Measurements from ENCODE around the gene FXYD3. TPM values are rescaled to one million over a fixed set of nuclear protein-coding genes. Genes with fewer than 3 reads are reported as not detected.

The FXYD3 gene, protein sequence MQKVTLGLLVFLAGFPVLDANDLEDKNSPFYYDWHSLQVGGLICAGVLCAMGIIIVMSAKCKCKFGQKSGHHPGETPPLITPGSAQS
- not detected for polyA plus RNA-seq (2013, experiment 1 of 2; ENCODE audit: insufficient read length)
- not detected for polyA plus RNA-seq (2013, experiment 2 of 2; ENCODE audit: insufficient read length)

DNA sequence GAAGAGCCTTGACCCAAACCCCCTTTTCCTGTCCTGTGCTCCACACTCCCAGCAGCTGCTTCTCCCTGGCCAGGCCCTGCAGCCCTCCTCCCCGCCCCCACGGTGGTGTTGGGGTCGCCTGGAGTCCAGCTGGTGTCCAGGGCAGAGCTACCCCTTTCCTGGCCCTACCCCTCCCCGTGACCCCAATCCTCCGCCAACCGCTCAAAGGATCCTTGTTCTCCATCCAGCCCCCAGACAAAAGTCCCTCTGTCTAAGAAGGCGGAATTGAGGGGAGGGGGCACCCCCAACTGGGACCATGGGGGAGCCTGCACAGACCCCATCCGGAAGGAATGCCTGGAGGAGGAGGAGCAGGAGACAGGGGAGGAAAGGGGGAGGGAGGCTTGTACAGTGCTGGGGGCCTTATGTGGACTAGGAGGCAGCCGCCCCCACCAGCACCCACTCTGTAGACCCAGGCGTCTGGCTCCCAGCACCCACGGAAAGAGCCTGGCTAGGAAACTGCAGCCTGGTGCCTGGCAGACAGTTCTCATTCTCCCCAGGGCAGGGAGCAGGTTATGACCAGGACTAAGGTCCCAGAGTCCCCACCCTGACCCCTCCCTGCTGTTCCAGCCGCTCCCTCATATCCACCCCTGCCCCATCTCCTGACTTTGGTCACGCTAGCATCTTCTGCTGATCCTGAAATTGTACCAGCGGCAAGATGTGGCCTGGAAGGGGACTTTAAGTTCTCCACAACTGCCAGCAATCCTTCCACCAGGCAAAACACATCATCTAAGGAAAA, at the start of gene FXYD3:
Gene FXYD3 (plus strand): TSS at position 647 of the 775 bp plus-strand sequence. CDS start 3,554 bp downstream, outside the sequence.
- DNase-seq = no peak

DNA sequence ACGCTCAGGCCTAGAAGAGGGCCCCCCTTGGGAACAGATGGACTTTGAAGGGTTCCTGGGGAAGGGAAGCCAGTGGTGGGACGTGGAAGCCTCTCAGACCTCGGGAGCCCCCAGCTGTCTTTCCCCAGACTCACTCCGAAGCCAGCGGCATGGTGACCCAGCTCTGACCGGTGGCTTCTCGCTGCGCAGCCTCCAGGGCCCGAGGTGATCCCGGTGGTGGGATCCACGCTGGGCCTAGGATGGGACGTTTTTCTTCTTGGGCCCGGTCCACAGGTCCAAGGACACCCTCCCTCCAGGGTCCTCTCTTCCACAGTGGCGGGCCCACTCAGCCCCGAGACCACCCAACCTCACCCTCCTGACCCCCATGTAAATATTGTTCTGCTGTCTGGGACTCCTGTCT, 49.5 kb upstream of the FXYD3 start:
- DNase-seq = no peak

DNA sequence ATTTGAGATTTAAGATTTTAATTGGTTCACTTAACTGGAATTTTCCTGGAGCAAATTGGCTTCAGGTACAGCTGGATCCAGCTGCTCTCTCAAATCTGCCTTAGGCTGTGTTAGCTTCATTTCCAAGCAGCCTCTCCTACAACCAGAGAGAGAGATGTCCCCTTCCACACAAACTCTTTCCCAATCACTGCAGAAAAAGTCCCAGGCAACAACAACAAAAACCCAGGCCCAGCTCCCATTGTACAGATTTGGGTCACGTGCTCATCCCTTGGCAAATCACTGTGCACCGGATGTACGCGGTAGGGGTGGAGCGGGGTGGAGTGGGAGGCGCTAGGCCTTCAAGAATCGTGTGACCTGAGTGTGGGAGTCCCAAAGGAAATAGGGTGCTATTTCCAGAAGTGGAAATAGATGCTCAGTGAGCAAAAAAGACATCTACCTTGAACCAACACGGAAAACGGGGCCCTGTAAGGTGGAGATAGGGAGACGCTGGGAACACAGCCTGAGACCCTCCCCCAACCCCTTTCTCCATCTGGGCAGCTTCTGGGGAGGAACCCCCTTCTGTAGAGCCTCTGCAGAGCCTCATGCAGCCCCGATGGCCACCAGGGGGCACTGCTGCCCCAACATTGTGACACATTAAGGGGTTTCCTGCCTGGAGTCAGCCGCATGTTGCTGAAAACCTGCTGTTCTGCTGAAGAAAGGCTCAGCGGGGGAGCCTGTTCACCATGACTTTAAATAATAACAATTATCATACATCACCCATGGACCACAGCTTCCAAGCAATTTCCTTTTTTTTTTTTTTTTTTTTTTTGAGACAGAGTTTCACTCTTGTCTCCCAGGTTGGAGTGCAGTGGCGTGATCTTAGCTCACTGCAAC, 48.7 kb upstream of the FXYD3 start:
- peak; percentile 80 for DNase-seq

DNA sequence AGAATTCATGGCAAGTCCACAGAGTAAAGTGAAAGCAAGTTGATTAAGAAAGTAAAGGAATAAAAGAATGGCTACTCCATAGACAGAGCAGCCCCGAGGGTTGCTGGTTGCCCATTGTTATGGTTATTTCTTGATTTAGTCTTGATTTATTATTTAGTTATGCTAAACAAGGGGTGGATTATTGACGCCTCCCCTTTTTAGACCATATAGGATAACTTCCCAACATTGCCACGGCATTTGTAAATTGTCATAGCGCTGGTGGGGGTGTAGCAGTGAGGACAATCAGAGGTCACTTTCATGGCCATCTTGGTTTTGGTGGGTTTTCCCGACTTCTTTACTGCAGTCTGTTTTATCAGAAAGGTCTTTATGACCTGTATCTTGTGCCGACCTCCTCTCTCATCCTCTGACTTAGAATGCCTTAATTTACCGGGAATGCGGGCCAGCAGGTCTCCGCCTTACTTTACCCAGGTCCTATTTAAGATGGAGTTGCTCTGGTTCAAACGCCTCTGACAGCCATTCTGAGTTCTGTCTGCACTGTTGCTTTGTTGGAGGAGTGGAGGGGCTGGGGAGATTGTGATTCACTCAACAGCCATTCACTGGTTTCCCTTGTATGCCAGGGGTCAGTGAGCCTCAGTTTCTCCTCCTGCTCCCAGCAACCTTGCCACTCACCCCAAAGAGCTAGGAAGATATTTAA, 46.5 kb upstream of the FXYD3 start:
- no peak for DNase-seq

DNA sequence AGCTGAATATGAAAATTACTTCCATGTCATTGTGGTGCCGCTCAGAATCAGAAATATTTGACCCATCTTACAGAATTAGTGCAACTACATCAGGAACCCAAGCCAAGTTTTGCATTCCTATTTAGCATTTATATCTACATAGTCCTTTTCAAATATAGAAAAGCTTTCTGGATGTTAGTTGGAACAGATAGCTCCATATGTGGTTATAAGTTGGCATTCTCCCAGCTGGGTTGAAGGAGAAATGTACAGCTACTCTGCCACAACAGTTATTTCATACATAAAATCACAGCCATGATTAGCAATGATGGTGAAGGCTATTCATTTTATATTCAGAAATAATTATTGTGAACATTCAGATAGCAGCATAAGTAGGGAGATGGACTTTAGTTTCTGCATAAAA, 45.9 kb upstream of the FXYD3 start:
- peak; percentile 31 for DNase-seq

DNA sequence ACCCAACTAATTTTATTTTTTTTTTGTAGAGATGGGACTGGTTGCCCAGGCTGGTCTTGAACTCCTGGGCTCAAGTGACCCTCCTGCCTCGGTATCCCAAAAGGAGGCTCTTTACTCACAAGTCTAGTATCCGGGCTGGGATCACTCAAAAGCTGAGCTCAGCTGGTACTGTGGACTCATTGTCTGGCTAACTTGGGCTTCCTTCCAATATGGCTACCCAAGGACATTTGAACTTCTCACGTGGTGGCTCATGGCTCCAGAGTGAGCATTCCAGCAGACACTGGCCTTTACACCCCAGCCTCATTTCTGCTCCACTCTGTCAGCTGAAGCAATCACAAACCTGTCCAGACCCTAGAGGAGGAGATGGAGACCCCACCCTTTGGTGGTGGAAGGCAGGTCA, 45.2 kb upstream of the FXYD3 start:
- no peak for DNase-seq

DNA sequence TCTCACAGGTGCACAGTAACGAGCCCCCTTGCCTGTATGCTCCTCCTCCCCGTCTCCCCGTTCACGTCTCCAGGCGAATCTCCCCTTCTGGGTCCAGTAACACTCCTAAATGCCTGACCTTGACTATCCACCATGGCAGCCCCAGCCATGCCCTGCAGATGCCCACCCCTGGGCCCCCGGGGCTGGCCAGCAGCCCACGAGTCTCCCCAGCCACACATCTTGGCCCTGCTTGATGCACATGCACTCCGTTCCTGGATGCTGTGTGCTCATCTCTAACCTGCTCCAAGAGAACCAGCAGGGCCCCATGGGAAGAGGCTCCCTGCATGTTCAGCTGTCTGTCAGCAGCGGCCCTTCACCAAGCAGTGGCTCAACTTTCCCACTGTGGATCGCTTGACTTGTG, 42.1 kb upstream of the FXYD3 start:
- DNase-seq = no peak

DNA sequence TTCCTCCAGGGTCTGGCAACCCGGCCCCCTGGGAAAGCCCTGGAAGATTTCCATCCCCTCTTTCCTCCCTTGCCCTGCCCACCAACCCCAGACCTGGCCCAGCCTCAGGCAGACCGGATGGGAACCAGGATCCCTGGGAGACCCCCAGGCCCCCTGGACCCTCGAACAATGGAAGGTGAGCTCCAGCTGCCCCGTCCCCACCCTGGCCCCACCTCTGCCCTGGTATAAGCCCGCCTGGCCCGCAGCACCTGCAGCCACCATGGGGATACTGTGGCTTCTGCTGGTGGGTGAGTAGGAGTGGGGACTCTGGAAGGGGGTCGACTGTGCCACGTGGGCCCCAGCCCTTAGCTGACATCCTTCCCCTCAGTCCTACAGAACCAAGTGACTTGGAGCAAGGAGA, 41.7 kb upstream of the FXYD3 start:
- no peak for DNase-seq

DNA sequence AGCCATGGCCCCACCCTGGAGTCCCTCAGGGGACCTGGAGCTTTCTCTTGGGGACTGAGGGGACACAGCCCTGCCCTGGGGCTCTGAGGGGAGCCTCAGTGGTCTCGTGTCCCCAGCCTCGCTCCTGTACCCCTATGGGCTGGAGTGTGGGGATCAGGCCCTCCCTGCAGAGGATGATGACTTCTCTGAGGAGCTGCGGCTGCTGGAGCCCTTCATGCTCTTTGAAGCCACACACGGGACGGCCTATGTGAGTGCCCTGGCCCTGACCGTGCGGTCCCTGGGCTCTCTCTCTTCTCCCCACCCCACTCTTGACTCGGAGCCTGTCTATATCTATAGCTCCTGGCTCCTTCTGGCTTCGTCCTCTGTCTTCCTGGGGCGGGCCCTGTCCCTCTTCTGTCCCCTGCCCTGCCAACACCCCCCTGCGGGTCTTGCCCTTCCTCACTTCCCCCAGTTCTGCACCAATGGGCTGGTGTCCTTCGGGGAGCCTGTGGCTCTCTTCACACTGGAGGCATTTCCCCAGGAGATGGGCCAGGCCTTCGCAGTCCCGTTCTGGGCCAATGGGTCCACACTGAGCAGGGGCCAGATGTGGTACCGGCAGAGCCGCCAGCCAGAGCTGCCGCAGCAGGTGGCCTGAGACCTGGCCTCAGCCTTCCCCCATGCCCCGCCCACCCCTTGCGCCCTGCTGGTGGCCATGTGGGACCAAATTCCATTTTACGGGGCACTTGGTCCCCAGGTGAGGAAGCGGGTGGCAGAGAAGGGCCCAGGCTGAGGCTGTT, 41.0 kb upstream of the FXYD3 start:
- no peak for DNase-seq

DNA sequence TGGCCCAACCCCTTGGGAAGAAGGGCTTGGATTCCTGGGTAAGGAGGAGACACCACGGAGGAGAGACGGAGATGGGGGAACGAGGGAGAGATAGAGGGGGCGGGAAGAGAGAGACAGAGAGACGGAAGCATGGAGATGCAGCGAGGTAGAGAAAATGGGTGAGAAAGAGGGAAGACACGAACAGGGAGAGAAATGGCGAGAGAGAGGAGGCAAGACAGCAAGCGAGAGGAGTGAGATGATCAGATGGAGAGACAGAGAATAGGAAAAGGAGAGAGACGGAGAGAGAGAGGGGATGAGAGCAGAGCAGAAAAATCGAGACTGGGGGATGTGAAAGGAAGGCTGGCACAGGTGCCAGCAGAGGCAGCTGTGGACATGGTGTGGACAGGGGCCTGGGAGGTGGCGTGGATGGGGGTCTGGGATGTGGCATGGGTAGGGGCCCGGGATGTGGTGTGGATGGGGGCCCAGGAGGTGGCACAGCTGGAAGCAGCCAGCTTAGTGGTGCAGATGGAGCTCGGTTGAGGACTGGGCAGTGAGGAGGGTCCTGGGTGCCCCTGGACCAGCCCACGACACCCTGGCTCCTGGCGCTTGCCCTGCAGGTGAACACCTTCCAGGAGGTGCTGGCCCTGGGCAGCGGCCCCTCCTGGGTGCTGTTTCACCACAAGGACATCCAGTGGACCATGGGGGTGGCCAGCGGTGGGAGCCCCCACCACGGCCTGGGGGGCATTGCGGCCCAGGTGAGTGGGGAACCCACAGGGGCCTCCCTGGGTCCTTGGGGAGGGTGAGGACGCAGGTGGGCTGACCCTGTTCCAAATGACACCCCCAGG, 40.2 kb upstream of the FXYD3 start:
- DNase-seq = no peak

DNA sequence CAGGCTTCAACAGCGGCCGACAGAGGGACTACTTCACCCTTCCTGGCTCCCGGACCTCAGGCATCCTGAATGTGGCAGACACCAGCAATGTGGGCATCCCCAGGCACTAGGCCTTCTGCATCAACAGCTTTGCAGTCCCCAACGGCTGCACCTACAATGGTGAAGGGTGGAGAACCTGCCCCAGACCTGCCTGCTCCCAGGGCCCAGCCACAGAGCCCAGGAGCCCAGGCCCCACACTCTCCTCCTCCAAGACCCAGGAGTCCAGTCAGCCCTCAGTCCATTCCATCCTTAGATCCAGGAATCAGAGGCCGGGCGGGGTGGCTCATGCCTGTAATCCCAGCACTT, 39.6 kb upstream of the FXYD3 start:
- no peak for DNase-seq

DNA sequence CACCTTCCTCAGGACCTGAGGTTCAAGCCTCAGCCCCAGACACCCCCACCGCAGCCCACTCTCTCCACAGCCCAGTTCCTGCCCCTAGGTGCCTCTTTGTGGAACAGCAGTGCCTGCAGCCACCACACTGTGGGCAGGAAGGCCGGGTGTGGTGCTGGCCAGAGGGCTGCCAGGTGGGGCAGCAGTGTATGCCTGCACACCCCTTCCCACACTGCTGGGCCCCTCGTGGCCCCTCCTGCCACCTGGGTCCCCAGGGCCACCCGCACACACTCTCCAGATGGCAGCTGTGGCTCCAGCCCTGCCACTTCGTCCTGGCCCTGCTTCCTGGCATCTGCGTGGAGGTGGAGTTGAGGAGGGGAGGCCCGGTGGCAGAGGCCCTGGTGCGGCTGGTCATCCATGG, 39.0 kb upstream of the FXYD3 start:
- no peak for DNase-seq

DNA sequence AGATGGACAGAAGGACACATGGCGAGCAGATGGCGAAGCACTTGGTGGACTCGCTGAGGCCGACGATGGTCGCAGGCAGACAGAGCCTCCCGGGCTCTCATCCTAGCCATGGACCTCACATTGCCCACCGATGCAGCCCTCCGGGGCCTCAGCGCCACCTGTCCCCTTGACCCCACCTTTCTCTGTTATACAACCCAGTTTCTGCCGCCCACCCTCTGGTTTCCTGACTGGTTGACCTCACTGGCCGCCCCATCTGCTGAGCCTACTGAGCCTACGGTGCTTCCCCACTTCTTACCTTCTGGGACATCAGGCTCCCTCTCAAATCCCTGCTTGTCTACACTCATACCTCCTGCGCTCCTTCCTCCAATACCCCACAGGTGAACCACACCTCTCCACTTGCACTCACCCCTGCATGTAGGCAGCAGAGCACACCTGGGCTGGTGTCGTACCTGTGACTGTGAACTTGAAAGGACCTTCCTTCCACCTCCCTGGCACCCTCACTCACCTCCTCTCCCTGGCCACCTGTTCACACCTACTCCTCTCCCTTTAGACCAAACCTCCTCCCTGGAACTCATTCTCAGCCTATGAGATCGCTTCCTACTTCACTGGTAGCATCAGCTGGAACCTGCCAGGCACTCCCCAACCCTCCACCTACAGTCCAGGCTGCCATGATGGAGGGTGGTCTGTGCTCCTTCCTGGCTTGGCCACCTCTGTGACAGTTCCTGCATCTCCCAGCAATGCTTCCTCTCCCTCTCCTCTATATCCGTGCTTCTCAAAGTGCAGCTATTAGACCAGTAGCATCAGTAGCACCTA, 38.0 kb upstream of the FXYD3 start:
- no peak for DNase-seq

DNA sequence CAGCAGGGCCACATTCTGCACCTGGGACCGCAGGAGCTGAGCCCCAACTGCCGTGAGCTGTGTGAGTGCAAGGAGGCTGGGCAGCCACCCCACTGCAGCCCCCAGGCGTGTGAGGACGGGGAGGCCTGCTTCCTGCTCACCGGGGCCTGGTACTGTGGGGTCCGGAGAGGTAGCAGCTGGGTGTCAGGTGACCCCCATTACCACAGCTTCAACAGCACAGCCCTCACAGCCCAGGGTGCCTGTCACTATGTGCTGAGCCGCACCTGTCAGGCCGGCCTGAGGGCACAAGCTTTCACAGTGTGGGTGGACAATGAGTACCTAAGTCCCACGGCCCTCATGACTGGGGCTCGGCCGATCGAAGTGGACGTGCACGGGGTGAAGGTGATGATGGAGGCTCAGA, 35.8 kb upstream of the FXYD3 start:
- no peak for DNase-seq

DNA sequence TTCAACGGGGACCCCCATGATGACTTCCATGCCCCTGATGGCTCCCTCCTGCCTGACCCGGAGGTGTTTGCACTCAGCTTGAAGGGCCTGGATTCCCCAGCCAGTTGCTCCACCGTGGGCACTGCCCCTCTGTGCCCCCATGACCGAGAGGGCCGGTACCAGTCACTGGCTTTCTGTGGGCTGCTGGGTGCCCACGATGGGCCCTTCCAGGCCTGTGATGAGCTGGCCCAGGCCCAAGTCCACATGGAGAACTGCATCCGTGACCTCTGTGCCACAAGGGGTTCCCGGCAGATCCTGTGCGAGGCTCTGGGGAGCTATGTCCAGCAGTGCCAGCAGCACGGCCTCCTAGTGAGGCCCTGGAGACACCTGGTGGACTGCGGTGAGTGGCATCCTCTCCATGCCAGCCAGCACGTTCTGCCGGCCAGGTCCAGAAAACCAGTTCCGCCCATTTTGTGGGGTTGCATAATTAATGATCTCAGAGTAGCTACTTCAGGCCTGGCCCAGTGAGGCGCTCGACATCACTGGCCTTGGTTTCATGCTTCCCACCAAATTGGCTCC, 34.9 kb upstream of the FXYD3 start:
- no peak for DNase-seq

DNA sequence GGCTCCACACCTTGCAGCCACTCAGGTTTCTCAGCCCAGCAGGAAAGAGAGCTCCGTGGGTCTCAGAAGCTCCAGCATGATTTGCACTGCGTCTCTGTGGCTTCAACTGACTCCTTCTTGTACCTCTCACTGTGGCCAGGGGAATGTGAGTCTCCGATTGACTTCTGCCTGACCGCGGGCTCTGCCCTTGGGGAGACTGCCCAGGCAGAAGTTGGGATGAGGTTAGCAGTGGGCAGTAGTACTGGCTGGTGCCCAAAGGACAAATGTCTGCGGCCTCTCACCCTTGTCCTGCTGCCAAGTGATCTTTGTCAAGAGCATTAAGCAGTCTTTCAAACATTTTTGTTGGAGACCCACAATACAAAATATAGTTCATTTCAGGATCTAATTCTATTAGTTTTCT, 34.4 kb upstream of the FXYD3 start:
- no peak for DNase-seq

DNA sequence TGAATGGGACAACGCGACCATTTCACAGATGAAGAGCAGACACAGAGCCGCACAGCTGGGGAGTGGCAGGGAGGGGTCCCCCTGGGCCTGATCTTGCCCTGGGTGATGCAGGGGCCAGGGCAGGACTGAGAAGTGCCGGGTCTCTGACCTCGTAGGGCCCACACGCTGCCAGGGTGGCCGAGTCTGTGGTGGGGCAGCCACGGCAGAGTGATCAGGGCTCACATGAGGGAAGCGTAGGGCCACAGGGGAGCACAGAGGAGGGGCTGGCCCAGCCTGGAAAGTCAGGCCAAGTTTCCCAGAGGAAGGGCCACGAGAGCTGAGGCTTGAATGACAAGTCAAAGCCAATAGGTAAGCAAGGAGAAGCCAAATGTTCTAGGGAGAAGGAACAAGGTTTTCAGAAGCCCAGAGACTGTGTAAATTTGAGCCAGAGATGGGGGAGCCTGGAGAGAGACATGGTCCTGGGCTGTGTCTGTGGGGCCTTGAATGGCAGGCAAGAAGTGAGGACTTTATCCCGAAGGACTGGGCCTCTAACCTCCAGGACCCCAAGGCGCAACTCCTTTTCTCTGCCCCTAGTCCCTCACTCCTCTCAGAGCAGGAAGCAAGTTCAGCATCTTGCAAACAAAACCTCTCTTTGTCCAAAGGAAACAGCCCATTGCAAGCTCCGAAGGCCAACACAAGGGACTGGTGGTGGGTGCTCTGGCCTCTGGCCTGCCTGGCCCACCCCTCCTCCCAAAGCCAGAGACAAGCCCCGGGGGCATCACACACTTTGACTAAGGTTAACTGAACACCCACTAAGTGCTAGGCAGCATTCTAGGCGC, 31.7 kb upstream of the FXYD3 start:
- DNase-seq = no peak

DNA sequence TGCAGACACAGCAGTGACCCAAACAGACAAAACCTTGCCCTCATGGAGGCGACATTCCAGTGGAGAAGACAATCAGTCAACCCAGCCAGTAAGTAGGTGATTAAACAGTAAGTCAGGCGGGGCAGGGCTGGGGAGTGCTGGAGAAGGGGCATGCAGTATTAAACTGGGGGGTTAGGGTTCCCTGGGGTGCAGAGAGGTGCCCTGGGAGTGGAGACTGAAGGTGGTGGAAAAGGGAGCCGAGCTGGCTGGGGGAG, 31.2 kb upstream of the FXYD3 start:
- no peak for DNase-seq

DNA sequence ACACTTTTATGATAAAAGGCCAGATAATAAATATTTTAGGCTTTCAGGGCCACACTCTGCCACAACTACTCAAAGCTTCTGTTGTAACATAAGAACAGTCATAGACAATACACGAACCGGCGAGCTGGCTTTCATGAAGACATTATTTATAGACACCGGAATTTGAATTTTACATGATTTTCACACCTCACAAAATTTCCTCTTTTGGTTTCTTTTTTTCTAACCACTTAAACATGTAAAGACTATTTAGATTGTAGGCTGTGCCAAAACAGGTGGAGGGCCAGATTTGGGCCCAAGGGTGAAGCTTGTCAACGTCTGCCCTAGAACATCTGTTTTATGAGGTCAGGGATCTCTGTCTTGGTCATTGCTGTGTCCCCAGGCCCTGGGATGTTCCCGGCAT, 29.7 kb upstream of the FXYD3 start:
- DNase-seq = no peak

DNA sequence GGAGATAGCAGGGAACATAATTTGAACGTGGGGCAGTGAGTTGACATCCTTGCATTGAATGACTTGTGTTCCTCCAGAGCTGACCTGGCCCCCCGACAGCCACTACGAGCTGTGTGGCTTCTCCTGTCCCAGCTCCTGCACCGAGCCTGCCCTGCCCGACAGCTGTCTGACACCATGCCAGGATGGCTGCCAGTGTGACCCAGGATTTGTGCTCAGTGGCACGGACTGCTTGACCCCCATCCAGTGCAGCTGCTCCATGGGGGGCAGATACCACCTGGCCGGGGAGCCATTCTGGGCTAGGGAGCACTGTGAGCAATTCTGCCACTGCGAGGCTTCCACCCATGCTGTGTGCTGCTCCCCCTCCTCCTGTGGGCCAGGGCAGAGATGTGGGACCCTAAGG, 29.2 kb upstream of the FXYD3 start:
- no peak for DNase-seq
